Activated CD8-positive, alpha-beta T cell treated with anti-CD3 and anti-CD28 coated beads for 36 hours (primary cell): ENCODE results near the gene FANCF. TPM values are rescaled to one million over a fixed set of nuclear protein-coding genes. Genes with fewer than 3 reads are reported as not detected.
A peak's percentile ranks its signal among the peaks of the same experiment; 100 is the strongest.

ENCODE experiments used
- ATAC-seq: fragments of 200-7000 bp; cut with Tn5 transposase; one replicate; pipeline ENCODE4 v1.10.0; 2021; ENCODE audit warnings: mild to moderate bottlenecking, moderate library complexity
- CTCF ChIA-PET: fragments of 350-600 bp; sonication (Branson Sonifier 250); formaldehyde crosslinking; loops from one replicate; lab custom pipeline; 2021; ENCODE audit warnings: antibody characterized with exemption; lab: Charles Lee
- POLR2A ChIA-PET: fragments of 350-600 bp; sonication (Branson Sonifier 250); formaldehyde crosslinking; loops from one replicate; lab custom pipeline; 2021; ENCODE audit warnings: antibody characterized with exemption; lab: Charles Lee
- DNase-seq: peaks from one replicate; pipeline ENCODE4 v3.0.0-alpha.2; 2020
- H3K27ac Mint-ChIP-seq: one replicate; pipeline ENCODE4 v1.8.0; 2021; ENCODE audit warnings: mild to moderate bottlenecking, mixed read lengths
- H3K27me3 Mint-ChIP-seq: one replicate; pipeline ENCODE4 v1.8.0; 2021; ENCODE audit warnings: mixed read lengths
- H3K36me3 Mint-ChIP-seq: one replicate; pipeline ENCODE4 v1.8.0; 2021; ENCODE audit warnings: low read depth, mixed read lengths
- H3K4me1 Mint-ChIP-seq: one replicate; pipeline ENCODE4 v1.8.0; 2021; ENCODE audit warnings: low read depth, mixed read lengths
- H3K4me3 Mint-ChIP-seq: one replicate; pipeline ENCODE4 v1.8.0; 2021; ENCODE audit warnings: mild to moderate bottlenecking, moderate library complexity, mixed read lengths
- H3K9me3 Mint-ChIP-seq: one replicate; pipeline ENCODE4 v1.8.0; 2021; ENCODE audit warnings: mixed read lengths
- intact Hi-C: fragments of 100-400 bp; cut with micrococcal nuclease; formaldehyde crosslinking; loops from one replicate; pipeline ENCODE4 v1.10.0; 2022
- total RNA-seq, 2 experiments: library from RNA; stranded (reverse); gene quantifications; one replicate each; pipeline ENCODE4 v1.2.3, GENCODE V29; 2021
- TF ChIP-seq, protein P1 (sequence below): fragments of 200-600 bp; IDR thresholded peaks from one replicate; pipeline ENCODE4 v1.8.0; 2022; ENCODE audit warnings: antibody characterized with exemption, mild to moderate bottlenecking

FANCF gene
- total RNA-seq, 2 experiments from 2014 or later, result 13.4 to 14.9 TPM

DNA sequence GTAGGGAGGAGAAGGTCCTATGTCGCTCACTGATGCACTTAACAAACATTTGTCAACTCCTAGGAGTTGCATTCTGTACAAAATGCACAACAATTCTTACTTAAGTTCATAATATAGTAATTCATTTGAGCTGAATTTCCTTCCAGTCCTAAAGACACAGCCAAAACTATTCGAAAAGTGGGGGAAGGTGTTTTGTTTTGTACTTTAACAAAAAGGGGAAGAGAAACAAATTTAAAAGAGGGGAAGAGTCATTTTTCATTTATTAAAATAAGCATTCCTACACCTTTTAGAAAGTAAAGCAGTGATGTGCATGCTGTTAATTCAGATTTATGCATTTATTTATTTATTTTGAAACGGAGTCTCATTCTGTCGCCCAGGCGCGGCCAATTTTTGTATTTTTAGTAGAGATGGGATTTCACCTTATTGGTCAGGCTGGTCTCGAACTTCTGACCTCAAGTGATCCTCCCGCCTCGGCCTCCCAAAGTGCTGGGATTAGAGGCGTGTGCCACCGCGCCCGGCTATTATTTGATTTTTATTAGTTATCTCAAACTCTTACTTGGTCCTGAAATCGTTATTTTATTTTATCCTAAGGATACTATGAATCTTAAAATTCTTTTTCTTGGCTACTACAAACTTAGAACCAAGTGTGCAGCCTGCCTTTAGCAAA, 1.1 kb upstream of the FANCF start:
- no peak for ATAC-seq
- TF ChIP-seq, protein P1, sequence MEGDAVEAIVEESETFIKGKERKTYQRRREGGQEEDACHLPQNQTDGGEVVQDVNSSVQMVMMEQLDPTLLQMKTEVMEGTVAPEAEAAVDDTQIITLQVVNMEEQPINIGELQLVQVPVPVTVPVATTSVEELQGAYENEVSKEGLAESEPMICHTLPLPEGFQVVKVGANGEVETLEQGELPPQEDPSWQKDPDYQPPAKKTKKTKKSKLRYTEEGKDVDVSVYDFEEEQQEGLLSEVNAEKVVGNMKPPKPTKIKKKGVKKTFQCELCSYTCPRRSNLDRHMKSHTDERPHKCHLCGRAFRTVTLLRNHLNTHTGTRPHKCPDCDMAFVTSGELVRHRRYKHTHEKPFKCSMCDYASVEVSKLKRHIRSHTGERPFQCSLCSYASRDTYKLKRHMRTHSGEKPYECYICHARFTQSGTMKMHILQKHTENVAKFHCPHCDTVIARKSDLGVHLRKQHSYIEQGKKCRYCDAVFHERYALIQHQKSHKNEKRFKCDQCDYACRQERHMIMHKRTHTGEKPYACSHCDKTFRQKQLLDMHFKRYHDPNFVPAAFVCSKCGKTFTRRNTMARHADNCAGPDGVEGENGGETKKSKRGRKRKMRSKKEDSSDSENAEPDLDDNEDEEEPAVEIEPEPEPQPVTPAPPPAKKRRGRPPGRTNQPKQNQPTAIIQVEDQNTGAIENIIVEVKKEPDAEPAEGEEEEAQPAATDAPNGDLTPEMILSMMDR, result no peak
- peaks cover 22% of the 10 kb centered on the region for H3K4me1 Mint-ChIP-seq
- peak overlapping the region; percentile 96 for H3K4me3 Mint-ChIP-seq
- peak overlapping the region; percentile 22 for H3K27ac Mint-ChIP-seq
- DNase-seq, result no peak
- intact Hi-C loops, result no loop called here
- H3K27me3 Mint-ChIP-seq, result no peaks in the 10 kb centered on the region
- peaks cover 20% of the 10 kb centered on the region for H3K36me3 Mint-ChIP-seq
- H3K9me3 Mint-ChIP-seq, result no peaks in the 10 kb centered on the region
- CTCF ChIA-PET, result interaction anchor here (1.0 to 2.0 kb wide), 3 partner anchors 10 to 161 kb away, joined by 3 to 7 read pairs (median 5); no protein-coding TSS in a partner anchor
- POLR2A ChIA-PET, result interaction anchor here (0.6 to 2.5 kb wide), 5 partner anchors 8 to 121 kb away, joined by 3 to 11 read pairs (median 4); no protein-coding TSS in a partner anchor

DNA sequence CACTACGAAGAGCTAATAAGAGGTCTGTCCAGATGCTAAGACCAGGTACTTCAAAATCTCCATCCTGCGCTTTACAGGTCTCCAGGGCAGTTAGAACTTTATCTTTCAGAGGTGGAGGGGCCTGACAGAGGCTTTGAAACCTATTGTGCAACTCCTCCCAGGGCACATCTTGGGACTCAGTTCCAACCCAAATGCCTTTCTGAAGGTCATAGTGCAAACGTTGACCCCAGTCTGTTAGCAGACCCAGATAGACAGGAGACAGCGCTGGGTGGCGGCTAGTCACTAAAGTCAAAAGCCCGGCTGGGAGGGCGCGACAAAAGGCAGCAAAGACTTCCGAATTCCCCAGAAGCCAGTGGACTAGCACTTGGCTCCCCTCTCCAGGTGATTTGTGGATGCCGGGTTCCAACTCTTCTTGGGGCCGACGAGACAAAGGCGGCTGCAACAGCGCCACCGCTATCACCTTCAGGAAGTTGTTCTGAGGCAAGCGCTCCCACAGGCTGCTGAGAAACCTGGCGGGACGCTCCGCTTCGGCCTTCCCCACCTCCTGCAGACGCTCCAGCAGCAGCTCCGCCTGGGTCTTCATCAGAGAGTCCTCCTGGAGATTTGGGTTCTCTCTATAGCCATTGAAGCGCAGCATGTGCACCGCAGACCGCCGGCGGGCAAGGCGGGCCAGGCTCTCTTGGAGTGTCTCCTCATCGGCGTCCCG, 728 bp downstream of the FANCF start:
- Mint-ChIP-seq H3K36me3 (peaks cover 31% of the 10 kb centered on the region), H3K4me1 (peaks cover 33% of the 10 kb centered on the region), H3K9me3 (peaks cover 3% of the 10 kb centered on the region), H3K27ac (peak overlapping the region; percentile 98), H3K27me3 (no peaks in the 10 kb centered on the region), H3K4me3 (peak overlapping the region; percentile 96)
- TF ChIP-seq, protein P1, result no peak
- ATAC-seq (peak; percentile 54), DNase-seq (peak; percentile 72)
- intact Hi-C loops, result no loop called here
- POLR2A ChIA-PET, result interaction anchor here (1.0 to 2.5 kb wide), 5 partner anchors 9 to 205 kb away, joined by 3 to 11 read pairs (median 4); partner anchors contain the start of gene SVIP
- CTCF ChIA-PET, result interaction anchor here (0.8 to 2.0 kb wide), 4 partner anchors 10 to 163 kb away, joined by 4 to 7 read pairs (median 6); no protein-coding TSS in a partner anchor

- no peak overlapping the region for H3K4me3 Mint-ChIP-seq
- ChIA-PET CTCF (no interaction called here), POLR2A (no interaction called here)
- intact Hi-C loops, result no loop called here
- peaks cover 19% of the 10 kb centered on the region for H3K4me1 Mint-ChIP-seq
- ATAC-seq (no peak), DNase-seq (no peak)
- H3K36me3 Mint-ChIP-seq, result peaks cover 22% of the 10 kb centered on the region
- H3K27me3 Mint-ChIP-seq, result peaks cover 1% of the 10 kb centered on the region
- TF ChIP-seq, protein P1, result no peak
- peaks cover 6% of the 10 kb centered on the region for H3K9me3 Mint-ChIP-seq
- H3K27ac Mint-ChIP-seq, result no peak overlapping the region
Measured at GRCh38 chr11:22617868-22618267, 7.8 kb downstream of the FANCF start.

DNA sequence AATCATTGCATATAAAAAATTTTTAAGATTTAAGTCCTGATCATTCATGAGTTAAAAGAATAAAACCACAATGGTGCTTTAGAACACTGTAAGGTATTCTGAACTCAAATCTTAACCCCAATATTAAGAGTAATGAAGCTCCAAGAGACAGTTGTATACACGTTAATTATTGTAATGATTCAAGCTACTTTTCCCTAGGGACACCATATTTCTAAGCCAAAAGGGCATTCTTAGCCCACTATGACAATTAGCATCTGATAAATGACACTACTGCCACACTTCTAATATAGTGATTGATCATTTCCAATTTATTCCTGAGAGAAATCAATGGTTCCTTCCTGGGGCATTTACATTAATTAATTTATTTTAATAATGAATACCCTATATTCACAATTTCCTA, 21.7 kb downstream of the FANCF start:
- TF ChIP-seq, protein P1, result no peak
- intact Hi-C loops, result no loop called here
- Mint-ChIP-seq H3K27me3 (peaks cover 12% of the 10 kb centered on the region), H3K9me3 (no peaks in the 10 kb centered on the region), H3K27ac (no peak overlapping the region), H3K36me3 (no peaks in the 10 kb centered on the region), H3K4me3 (no peak overlapping the region), H3K4me1 (no peaks in the 10 kb centered on the region)
- no peak for ATAC-seq
- CTCF ChIA-PET, result no interaction called here
- no peak for DNase-seq
- POLR2A ChIA-PET, result no interaction called here

- DNase-seq (no peak), ATAC-seq (no peak)
- Mint-ChIP-seq H3K36me3 (no peaks in the 10 kb centered on the region), H3K27ac (no peak overlapping the region), H3K9me3 (no peaks in the 10 kb centered on the region), H3K4me1 (no peaks in the 10 kb centered on the region), H3K4me3 (no peak overlapping the region), H3K27me3 (peaks cover 12% of the 10 kb centered on the region)
- ChIA-PET CTCF (no interaction called here), POLR2A (no interaction called here)
- TF ChIP-seq, protein P1, result no peak
- intact Hi-C loops, result no loop called here
Measured at GRCh38 chr11:22602504-22602903, 23.1 kb downstream of the FANCF start.
